OCI-LY3 (cell line): ENCODE data around the gene GALK2.

Experiments used
- CTCF ChIP-seq: fragments of 200-600, 300-600 bp; sonication (generic); IDR thresholded peaks from 2 replicates; pipeline ENCODE4 v1.5.1; 2014; ENCODE audit warnings: antibody characterized with exemption, low read length, low read depth
- EZH2phosphoT487 ChIP-seq: fragments of 200-600 bp; shearing (Covaris generic); IDR thresholded peaks from 2 replicates; pipeline ENCODE4 v1.6.1; 2018; ENCODE audit warnings: antibody characterized with exemption, mixed run types, low read depth

DNA sequence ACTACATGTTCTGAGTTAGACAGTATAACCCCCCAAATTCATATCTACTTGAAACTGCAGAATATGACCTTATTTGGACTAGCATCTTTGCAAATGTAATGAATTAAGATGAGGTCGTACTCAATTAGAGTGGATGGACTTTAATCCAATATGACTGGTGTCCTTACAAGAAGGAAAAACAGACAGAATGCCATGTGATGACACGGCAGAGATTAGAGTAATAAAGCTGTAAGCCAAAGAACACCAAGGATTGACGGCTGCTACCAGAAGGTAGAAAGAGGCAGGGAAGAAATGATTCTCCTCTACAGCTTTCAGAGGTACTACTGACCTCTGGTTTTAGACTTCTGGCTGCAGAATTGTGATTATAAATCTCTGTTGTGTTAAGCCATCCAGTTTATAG lies 30.3 kb downstream of the GALK2 start:
- TF ChIP-seq CTCF, result no peak
- TF ChIP-seq EZH2phosphoT487, result no peak
